HG03432 (cell line): ENCODE results near the gene HSPBAP1.

Source experiments
- ATAC-seq: cut with Tn5 transposase; IDR thresholded peaks from one replicate; pipeline ENCODE4 v1.9.1; 2021; ENCODE audit warnings: mild to moderate bottlenecking, moderate library complexity; ENCODE audit not compliant: unreplicated experiment

Gene HSPBAP1

DNA sequence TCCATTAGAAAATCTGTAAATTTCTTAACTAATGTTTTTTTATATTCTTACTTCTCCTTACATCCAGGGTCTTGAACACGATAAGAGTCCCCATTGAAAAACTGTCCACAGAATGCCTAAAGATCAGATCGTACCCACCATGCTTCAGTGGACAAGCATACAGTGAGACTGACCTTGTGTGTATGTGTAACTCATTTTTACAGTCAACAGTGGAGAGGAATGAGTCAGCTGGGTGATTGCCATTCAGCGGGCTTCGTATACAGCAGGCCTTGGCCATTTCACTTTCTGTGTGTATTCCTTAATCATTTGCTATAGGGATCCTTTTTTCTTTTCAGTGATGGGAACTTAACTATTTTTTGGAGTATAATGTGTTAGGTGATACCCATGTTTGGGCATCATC, 102.4 kb downstream of the HSPBAP1 start:
- ATAC-seq = peak; percentile 70

DNA sequence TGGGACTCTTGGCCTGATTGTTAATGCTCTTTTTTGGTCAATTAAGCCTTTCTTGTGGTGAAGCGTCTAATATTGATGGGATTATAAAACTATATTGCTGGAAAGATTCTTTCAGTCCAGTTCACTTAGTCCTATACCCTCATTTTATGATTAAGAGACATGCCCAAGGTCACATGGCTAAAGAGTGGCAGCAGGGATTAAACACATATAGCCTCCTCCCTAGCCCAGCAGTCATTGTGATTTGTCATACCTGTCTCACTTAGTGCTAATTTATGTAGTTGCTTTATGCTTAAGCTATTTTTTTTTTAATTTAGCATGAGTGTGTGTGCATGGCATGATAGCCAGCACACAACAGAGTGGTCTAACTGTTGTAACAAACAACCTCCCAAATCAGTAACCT, 103.5 kb downstream of the HSPBAP1 start:
- ATAC-seq = no peak
